Measurements from ENCODE around the gene MSX2.

GRCh38 chr5:174719793-174720611 lies 4.4 kb upstream of the MSX2 start:
- TF ChIP-seq TCF4 (CRISPR knock-in tag; IDR thresholded peaks at IDR 0.05; ENCODE audit: borderline replicate concordance) (no peak), ZNF70 (CRISPR knock-in tag; IDR thresholded peaks at IDR 0.05) (no peak), PPARA (CRISPR knock-in tag; IDR thresholded peaks at IDR 0.05; ENCODE audit: borderline replicate concordance) (no peak), CSDC2 (CRISPR knock-in tag; IDR thresholded peaks at IDR 0.05) (no peak), RARB (CRISPR knock-in tag; IDR thresholded peaks at IDR 0.05) (no peak), ARNTL (CRISPR knock-in tag; IDR thresholded peaks at IDR 0.05; ENCODE audit: borderline replicate concordance, low read depth) (no peak), BACH2 (CRISPR knock-in tag; IDR thresholded peaks at IDR 0.05; ENCODE audit: borderline replicate concordance) (no peak), ZNF565 (CRISPR knock-in tag; conservative IDR thresholded peaks at IDR 0.05; ENCODE audit: low read depth) (no peak), TSHZ2 (CRISPR knock-in tag; IDR thresholded peaks at IDR 0.05) (no peak), PATZ1 (CRISPR knock-in tag; IDR thresholded peaks at IDR 0.05; ENCODE audit: borderline replicate concordance) (no peak)

All from SK-N-SH treated with all-trans-retinoic acid at 6 μM for 48 hours (cell line).